ENCODE data around the gene SEC61A2. TPM values are rescaled to one million over a fixed set of nuclear protein-coding genes. Genes with fewer than 3 reads are reported as not detected.

The SEC61A2 gene
- total RNA-seq, 1 donor from 2014 or later, result 12.5 TPM

GRCh38 chr10:12195603-12196506, 66.4 kb downstream of the SEC61A2 start, which contains the start of the genes CDC123 and NUDT5:
CDC123 (plus strand) TSS chr10:12196188; CDS start chr10:12196246, 58 bp downstream.
NUDT5 (minus strand) TSS chr10:12195891; CDS start chr10:12186291, 9,600 bp downstream.
- intact Hi-C loops (cut with micrococcal nuclease), result loop anchor here (1.0 to 10.0 kb wide), 7 partner anchors 15 to 906 kb away; partner anchors contain the start of genes CAMK1D, DHTKD1, OPTN and SEC61A2

- intact Hi-C loops (cut with micrococcal nuclease), result loop anchor here (5.0 to 10.0 kb wide), 3 partner anchors 148 to 906 kb away; partner anchors contain the start of genes CAMK1D and OPTN
Observed at GRCh38 chr10:12196531-12197211, 67.2 kb downstream of the SEC61A2 start.

GRCh38 chr10:12198156-12198555, 68.7 kb downstream of the SEC61A2 start:
- intact Hi-C loops (cut with micrococcal nuclease), result loop anchor here (5.0 to 10.0 kb wide), 3 partner anchors 147 to 904 kb away; partner anchors contain the start of genes CAMK1D and OPTN

- intact Hi-C loops (cut with micrococcal nuclease), result no loop called here
Observed at GRCh38 chr10:12200850-12201249, 71.4 kb downstream of the SEC61A2 start.

- intact Hi-C loops (cut with micrococcal nuclease), result no loop called here
Observed at GRCh38 chr10:12201543-12201942, 72.1 kb downstream of the SEC61A2 start.

- intact Hi-C loops (cut with micrococcal nuclease), result no loop called here
Observed at GRCh38 chr10:12202226-12202625, 72.7 kb downstream of the SEC61A2 start.

- intact Hi-C loops (cut with micrococcal nuclease), result no loop called here
Observed at GRCh38 chr10:12205082-12205481, 75.6 kb downstream of the SEC61A2 start.

GRCh38 chr10:12207114-12207513, 77.6 kb downstream of the SEC61A2 start:
- intact Hi-C loops (cut with micrococcal nuclease), result no loop called here

- intact Hi-C loops (cut with micrococcal nuclease), result no loop called here
Observed at GRCh38 chr10:12208460-12208859, 79.0 kb downstream of the SEC61A2 start.

- intact Hi-C loops (cut with micrococcal nuclease), result no loop called here
Observed at GRCh38 chr10:12212454-12212853, 83.0 kb downstream of the SEC61A2 start.

- intact Hi-C loops (cut with micrococcal nuclease), result loop anchor here (1.0 to 2.0 kb wide), 2 partner anchors 443 to 497 kb away; no protein-coding TSS in a partner anchor
Observed at GRCh38 chr10:12213621-12214020, 84.1 kb downstream of the SEC61A2 start.

- intact Hi-C loops (cut with micrococcal nuclease), result loop anchor here (1.0 to 2.0 kb wide), 2 partner anchors 442 to 497 kb away; no protein-coding TSS in a partner anchor
Observed at GRCh38 chr10:12214093-12214492, 84.6 kb downstream of the SEC61A2 start.

GRCh38 chr10:12214763-12215218, 85.3 kb downstream of the SEC61A2 start:
- intact Hi-C loops (cut with micrococcal nuclease), result loop anchor here (1.0 to 2.0 kb wide), 2 partner anchors 442 to 496 kb away; no protein-coding TSS in a partner anchor

Other genes starting within 250 kb of the SEC61A2 start
- 37.1 and 37.7 TPM in 2 replicates for gene UPF2, start 86.9 kb upstream of the SEC61A2 start, total RNA-seq
- gene DHTKD1, start 60.7 kb upstream of the SEC61A2 start, total RNA-seq, result 19.7 and 20.8 TPM in 2 replicates
- 91.5 and 97.9 TPM in 2 replicates for gene NUDT5, start 66.2 kb downstream of the SEC61A2 start, total RNA-seq
- gene CDC123, start 66.5 kb downstream of the SEC61A2 start, total RNA-seq, result 102 and 104 TPM in 2 replicates
- 6.8 and 8.7 TPM in 2 replicates for gene CAMK1D, start 219.9 kb downstream of the SEC61A2 start, total RNA-seq